Memory B cell (primary cell): ENCODE results near the gene ANKRD1.

Source experiments
- ATAC-seq: fragments of 150-1000 bp; cut with Tn5 transposase; 2 replicates; pipeline ENCODE4 v1.10.0; 2021; ENCODE audit warnings: low read depth, mild to moderate bottlenecking, moderate library complexity
- DNase-seq, 2 donors: peaks; one replicate each; pipeline ENCODE4 v3.0.0; 2022; ENCODE audit warnings: low spot score in 2 of 2
- H3K27ac Mint-ChIP-seq: one replicate; pipeline ENCODE4 v1.8.0; 2022; ENCODE audit warnings: mild to moderate bottlenecking, moderate library complexity, mixed read lengths
- H3K27me3 Mint-ChIP-seq: one replicate; pipeline ENCODE4 v1.8.0; 2022; ENCODE audit warnings: mixed read lengths
- H3K36me3 Mint-ChIP-seq: one replicate; pipeline ENCODE4 v1.8.0; 2022; ENCODE audit warnings: mild to moderate bottlenecking, mixed read lengths
- H3K4me1 Mint-ChIP-seq: one replicate; pipeline ENCODE4 v1.8.0; 2022; ENCODE audit warnings: mixed read lengths
- H3K4me3 Mint-ChIP-seq: one replicate; pipeline ENCODE4 v1.8.0; 2022; ENCODE audit warnings: mild to moderate bottlenecking, moderate library complexity, mixed read lengths
- H3K9me3 Mint-ChIP-seq: one replicate; pipeline ENCODE4 v1.8.0; 2022; ENCODE audit warnings: mixed read lengths

Gene ANKRD1

DNA sequence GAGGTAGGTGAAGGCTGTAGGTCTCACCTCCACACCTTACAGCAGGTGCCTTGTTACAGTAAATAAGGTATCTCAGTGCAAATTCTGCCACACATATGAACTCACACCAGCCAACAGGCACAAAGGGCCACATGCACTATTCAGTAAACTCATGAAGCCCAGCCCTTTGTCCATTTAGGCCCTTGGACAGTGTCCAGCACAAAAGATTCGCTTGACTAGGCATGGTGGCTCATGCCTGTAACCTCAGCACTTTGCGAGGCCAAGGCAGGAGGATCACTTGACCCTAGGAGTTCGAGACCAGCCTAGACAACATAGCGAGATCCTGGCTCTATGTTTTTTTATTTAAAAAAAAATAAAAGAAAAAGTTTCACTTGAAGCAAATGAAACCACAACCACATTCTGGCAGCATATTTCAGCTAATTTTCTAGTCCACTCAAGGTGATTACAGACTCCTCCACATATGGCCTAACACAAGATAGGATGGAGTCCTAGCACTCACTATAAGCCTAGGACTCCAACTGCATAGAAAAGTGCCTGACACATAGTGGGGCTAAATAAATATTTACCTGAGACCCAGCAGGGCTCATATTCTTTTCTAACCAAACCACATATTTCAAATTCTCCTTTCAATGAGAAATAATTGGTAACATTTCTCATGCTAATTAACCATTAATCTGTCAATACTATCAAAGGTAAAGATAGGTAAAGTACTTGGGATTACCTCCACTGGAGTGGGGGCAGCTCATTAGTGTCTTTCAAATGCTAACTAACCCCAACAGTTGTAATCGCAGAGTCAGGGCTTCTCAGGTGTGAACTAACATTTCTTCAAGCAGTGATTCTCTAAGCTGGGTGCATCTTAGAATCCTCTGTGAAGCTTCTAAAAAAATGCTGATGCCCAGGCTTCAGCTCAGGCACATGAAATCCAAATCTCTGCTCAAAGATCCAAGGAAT, 4.5 kb upstream of the ANKRD1 start:
- Mint-ChIP-seq H3K4me3 (no peak overlapping the region), H3K27me3 (peaks cover 6% of the 10 kb centered on the region), H3K9me3 (no peaks in the 10 kb centered on the region), H3K27ac (no peak overlapping the region), H3K36me3 (no peaks in the 10 kb centered on the region), H3K4me1 (no peaks in the 10 kb centered on the region)
- DNase-seq (no peak), ATAC-seq (no peak)

DNA sequence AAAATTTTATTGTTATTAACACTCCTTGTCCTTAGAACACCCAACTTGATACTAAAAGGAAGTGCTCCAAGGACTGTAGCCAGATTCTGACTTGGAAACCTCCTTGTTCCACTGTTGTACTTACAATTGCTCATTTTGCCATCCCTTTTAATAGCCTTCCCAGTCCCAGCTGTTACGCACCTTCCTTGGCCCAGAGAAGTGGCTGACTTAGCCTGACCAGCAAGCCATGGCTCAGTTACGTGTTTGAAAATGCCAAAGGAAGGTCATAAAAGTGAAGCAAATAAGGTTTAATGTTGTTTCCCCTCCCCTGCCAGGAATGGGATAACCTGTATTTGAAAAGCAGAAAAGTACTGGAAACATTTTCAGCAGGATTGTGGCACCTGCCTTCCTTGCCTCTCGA, 3.7 kb upstream of the ANKRD1 start:
- ATAC-seq (no peak), DNase-seq (no peak)
- no peaks in the 10 kb centered on the region for H3K36me3 Mint-ChIP-seq
- no peak overlapping the region for H3K4me3 Mint-ChIP-seq
- no peaks in the 10 kb centered on the region for H3K9me3 Mint-ChIP-seq
- peaks cover 6% of the 10 kb centered on the region for H3K27me3 Mint-ChIP-seq
- H3K27ac Mint-ChIP-seq, result no peak overlapping the region
- H3K4me1 Mint-ChIP-seq, result no peaks in the 10 kb centered on the region

DNA sequence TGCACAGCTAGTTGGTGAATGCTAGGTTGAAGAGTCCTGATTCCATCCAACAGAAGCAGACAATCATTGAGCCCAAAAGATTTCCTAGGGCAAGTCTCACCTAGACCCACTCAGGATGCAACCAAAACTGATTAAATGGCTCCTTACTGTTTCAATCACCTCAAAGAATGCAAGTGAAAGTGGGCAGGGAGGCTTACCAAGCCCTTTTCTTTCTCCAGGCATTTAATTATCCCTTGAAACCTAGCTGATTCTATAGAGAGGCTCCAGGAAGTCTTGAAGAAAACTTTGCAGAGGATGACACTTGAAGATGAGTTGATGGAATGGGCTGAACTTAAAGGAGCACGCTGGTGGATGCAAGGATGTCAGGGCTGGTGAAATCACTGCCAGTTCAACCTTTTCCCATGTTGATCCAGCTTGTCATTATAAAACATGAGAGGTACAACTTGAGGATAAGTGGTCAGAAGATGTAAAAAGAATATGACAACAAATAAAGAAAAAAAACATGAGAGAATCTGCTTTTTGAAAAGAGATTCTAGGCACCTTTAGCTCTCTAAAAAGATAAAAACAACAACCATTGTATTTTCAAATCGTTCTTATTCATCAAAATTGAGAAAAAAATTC, 2.3 kb upstream of the ANKRD1 start:
- Mint-ChIP-seq H3K27ac (no peak overlapping the region), H3K4me1 (no peaks in the 10 kb centered on the region), H3K27me3 (peaks cover 2% of the 10 kb centered on the region), H3K4me3 (no peak overlapping the region), H3K9me3 (no peaks in the 10 kb centered on the region), H3K36me3 (no peaks in the 10 kb centered on the region)
- DNase-seq (no peak), ATAC-seq (no peak)

DNA sequence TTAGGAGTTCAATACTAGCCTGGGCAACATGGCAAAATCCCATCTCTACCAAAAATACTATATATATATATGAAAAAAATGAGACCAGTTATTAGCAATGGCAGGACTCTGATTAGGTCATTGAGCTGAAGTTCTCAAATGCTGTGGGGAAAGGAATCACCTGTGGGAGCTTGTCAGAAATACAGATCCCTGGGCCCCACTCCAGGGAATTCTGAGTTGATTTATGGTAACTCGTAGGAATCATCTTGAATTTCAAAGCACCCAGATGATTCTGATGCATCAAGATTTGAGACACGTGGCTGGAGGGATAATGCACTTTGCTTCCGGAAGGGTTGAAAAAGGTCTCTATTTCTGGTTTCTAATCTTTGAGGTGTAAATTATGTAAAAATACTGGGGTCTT, 1.0 kb upstream of the ANKRD1 start:
- Mint-ChIP-seq H3K27ac (no peak overlapping the region), H3K4me1 (peaks cover 3% of the 10 kb centered on the region), H3K27me3 (peaks cover 2% of the 10 kb centered on the region), H3K36me3 (no peaks in the 10 kb centered on the region), H3K4me3 (no peak overlapping the region), H3K9me3 (no peaks in the 10 kb centered on the region)
- DNase-seq, result no peak
- ATAC-seq, result no peak

DNA sequence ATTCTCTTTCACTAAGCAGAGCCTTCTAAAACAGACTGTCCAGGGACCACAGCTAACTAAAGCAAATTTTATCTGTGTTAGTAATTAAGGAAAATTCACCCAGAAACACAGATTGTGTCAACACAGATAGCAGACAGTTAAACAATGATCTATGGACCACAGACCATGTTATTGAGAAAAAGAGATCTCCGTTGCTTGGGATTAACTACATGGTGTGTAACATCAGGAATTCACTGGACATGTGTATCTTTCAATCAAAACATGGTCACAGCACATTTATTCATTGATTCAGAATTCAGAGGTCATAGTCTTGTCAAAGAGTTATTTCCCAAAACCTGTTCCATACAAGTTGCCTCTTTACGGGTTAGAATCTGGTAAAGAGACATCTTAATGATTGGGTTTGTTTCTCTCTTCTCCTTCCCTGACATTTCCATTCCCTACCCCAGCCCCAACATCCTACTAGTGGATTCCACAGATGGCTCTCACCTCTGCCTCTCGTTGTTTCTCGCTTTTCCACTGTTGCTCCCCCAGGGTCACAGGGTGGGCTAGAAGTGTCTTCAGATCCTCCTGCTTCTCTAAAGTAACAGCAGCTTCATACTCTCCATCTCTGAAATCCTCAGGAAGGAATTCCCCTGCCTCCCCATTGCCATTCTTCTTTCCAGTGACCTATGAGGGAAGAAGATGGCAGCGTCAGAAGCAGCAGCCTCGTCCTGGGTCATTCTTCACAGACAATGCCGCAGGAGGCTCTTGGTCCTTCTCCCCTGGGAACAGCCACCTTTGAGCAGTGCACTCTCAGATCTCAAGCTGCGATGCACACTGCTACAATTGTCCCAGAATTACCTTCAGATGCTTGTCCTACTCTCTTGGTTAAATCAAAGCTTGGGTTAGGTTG, 958 bp downstream of the ANKRD1 start:
- H3K9me3 Mint-ChIP-seq, result no peaks in the 10 kb centered on the region
- H3K4me1 Mint-ChIP-seq, result peaks cover 3% of the 10 kb centered on the region
- ATAC-seq (no peak), DNase-seq (no peak)
- no peak overlapping the region for H3K4me3 Mint-ChIP-seq
- no peak overlapping the region for H3K27ac Mint-ChIP-seq
- H3K27me3 Mint-ChIP-seq, result peaks cover 4% of the 10 kb centered on the region
- H3K36me3 Mint-ChIP-seq, result no peaks in the 10 kb centered on the region

DNA sequence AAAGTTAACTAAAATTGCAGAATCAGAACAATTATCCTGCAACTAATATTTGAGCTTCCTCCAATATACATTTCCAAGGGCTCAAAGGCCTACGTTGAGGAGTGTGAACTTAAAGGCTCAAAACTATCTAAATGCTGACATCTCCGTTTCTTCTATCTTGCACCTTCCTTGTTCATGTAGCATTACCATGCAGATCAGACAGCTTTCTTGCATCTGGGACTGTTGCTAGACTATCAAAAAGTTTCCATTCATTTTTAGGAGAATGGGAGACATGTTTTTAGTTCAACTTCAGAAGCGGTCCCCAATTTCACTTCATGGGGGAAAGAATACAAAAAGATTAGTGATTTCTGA, 2.9 kb downstream of the ANKRD1 start:
- ATAC-seq (no peak), DNase-seq (no peak)
- Mint-ChIP-seq H3K36me3 (no peaks in the 10 kb centered on the region), H3K27ac (no peak overlapping the region), H3K4me1 (peaks cover 3% of the 10 kb centered on the region), H3K9me3 (no peaks in the 10 kb centered on the region), H3K27me3 (peaks cover 2% of the 10 kb centered on the region), H3K4me3 (no peak overlapping the region)

DNA sequence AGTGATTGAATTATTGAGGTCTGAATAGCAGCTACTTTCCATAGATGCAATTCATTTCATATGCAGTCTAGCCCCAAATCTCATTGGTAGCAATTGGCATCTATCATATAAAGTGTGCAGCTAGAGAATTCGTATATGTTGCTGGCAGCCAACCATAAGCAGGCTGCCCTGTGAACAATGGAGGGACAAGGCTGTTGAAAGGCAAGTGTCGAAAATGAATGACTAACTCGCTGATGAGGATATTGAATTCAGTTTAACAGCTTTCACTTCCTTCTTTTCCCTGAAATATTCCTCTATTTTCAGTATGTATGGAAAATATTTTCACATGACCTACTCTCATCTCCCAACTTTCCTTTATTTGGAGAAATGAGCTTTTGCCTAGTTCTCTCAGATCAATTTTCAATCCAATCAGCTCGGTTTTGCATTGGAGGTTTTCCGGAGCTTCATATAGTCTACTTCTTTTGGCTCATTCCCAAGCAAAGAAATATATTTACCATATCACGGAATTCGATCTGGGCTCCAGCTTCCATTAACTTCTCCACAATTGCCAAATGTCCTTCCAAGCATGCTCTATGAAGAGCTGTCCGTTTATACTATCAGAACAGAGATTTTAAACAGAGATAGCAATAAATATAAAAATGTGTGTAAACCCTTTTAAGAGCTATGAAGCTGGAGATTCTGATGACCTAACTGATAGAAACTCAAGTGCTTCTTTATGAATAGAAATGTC, 3.5 kb downstream of the ANKRD1 start:
- ATAC-seq, result no peak
- H3K4me1 Mint-ChIP-seq, result peaks cover 3% of the 10 kb centered on the region
- H3K36me3 Mint-ChIP-seq, result no peaks in the 10 kb centered on the region
- H3K27ac Mint-ChIP-seq, result no peak overlapping the region
- H3K27me3 Mint-ChIP-seq, result peaks cover 2% of the 10 kb centered on the region
- no peak for DNase-seq
- no peak overlapping the region for H3K4me3 Mint-ChIP-seq
- no peaks in the 10 kb centered on the region for H3K9me3 Mint-ChIP-seq

DNA sequence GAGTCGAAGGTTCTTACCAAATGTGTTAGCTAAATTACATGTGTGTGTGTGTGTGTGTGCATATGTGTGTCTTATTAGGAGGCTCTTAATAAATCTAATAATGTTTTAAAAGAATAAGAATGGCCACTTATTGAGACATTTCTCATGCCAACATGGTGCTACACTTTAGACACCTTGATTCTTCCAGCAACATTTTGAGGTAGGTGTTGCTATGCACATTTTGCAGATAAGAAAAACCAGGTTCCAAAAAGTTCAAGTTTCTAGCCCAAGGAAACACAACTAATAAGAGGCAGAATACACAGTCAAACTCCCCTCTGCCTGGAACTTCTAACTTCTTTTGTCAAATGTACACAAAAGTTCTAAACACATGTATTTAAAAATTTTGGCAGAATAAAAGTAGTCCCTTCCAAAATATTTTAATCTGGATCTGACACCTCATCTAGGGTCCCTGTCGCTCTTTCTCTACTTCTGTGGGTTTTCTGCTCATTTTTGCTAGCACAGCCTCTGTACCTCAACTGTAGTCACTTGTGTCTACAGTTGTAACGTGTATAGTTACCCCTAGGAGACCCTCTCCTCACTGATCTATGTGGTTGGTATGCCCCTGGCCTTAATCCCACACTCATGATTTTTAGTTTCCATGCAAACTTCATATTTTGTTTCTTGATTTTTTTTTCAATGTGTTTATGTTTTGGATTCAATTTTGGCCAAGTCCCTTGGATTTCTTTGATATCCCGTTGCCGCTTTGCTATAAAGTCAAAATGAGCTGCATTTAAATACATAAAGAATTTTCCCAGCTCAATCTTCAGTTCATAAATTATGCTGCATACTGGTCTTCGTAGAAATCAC, 4.3 kb downstream of the ANKRD1 start:
- no peaks in the 10 kb centered on the region for H3K36me3 Mint-ChIP-seq
- peaks cover 2% of the 10 kb centered on the region for H3K27me3 Mint-ChIP-seq
- no peak overlapping the region for H3K4me3 Mint-ChIP-seq
- H3K9me3 Mint-ChIP-seq, result no peaks in the 10 kb centered on the region
- ATAC-seq (no peak), DNase-seq (no peak)
- H3K27ac Mint-ChIP-seq, result no peak overlapping the region
- peaks cover 6% of the 10 kb centered on the region for H3K4me1 Mint-ChIP-seq

DNA sequence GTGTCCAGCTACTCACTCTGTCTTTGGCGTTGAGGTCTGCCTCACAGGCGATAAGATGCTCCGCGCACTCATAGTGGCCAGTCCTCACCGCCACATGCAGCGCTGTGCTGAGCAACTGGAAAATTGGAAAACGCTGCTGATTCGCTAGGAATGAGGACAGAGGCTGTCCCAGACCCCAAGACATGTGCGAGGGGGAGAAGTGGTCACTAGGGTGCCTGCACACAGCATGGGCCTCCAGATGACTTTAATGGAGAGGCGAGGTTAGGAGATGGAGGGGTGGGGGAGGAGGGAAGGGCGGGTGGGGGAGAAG, 5.2 kb downstream of the ANKRD1 start:
- Mint-ChIP-seq H3K27me3 (peaks cover 2% of the 10 kb centered on the region), H3K36me3 (no peaks in the 10 kb centered on the region), H3K4me1 (peaks cover 6% of the 10 kb centered on the region)

DNA sequence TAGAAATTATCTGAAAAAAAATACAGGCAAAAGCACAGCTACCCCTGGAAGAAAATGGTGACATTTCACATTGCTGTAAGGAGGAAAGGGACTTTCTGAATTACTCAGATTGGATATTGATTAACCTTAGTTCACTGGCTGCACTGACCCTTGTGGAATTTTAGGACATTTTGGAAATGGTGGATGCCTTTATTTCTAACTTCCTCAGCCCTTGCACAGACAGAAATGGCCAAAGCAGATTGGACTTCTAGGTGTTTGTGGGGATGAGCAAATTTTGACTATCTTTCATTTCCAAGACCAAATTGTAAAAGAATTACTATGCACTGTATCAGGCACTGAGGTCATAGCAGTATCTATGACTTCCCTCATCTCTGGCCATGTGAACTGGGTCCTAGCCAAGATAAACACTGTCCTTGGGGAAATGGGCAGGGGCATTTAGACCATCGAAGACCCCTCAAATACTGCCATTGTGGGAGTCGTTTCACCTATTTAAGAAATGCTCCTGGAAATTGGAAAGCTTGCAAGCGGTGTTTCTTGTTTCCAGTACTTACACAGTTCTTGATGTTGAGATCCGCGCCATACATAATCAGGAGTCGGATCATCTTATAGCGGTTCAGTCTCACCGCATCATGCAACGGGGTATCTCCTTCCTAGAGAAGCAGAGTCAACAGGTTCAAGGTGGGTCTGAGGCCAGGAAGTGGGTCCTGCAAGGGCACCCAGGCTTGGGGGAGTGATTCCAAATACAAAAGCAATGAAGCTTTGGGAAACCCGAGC, 5.7 kb downstream of the ANKRD1 start:
- Mint-ChIP-seq H3K9me3 (no peaks in the 10 kb centered on the region), H3K27me3 (peaks cover 2% of the 10 kb centered on the region), H3K27ac (no peak overlapping the region), H3K4me1 (peaks cover 6% of the 10 kb centered on the region), H3K36me3 (no peaks in the 10 kb centered on the region), H3K4me3 (no peak overlapping the region)
- no peak for ATAC-seq
- no peak for DNase-seq

More for the DNA sequence above, 5.2 kb downstream of the ANKRD1 start:
- ATAC-seq (no peak), DNase-seq (no peak)
- Mint-ChIP-seq H3K27ac (no peak overlapping the region), H3K9me3 (no peaks in the 10 kb centered on the region), H3K4me3 (no peak overlapping the region)

DNA sequence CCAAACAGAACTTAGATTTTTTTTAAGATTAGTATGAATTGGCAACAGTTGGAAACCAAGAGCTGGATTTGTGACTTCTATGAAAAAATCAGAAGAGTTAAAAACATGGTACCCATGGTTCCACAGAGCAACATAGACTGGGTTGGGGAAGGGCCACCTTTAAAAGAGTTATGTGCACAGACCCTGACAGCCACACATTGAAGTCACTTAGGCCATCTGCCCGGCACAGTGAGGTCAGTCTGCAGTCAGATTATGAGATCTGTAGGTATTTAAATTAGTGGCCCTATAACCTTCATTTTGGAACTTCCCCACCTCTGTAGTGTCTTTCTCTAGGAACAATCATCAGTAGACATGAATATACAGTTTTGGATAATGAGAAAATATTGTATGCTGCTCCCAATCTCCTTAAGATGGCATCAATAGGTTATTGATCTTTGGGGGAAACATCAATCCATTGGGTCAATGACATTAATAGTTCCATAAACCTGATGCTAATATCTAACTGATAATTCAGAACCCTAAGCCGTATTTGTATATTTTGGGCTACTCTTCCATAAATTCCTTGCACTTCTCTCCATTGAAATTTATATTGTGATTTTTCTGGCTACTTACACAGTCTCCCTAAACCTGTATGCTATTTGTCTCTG, 7.0 kb downstream of the ANKRD1 start:
- ATAC-seq (no peak), DNase-seq (no peak)
- H3K4me1 Mint-ChIP-seq, result peaks cover 6% of the 10 kb centered on the region
- H3K36me3 Mint-ChIP-seq, result no peaks in the 10 kb centered on the region
- H3K27me3 Mint-ChIP-seq, result peaks cover 2% of the 10 kb centered on the region
- no peak overlapping the region for H3K27ac Mint-ChIP-seq
- H3K4me3 Mint-ChIP-seq, result no peak overlapping the region
- H3K9me3 Mint-ChIP-seq, result no peaks in the 10 kb centered on the region

DNA sequence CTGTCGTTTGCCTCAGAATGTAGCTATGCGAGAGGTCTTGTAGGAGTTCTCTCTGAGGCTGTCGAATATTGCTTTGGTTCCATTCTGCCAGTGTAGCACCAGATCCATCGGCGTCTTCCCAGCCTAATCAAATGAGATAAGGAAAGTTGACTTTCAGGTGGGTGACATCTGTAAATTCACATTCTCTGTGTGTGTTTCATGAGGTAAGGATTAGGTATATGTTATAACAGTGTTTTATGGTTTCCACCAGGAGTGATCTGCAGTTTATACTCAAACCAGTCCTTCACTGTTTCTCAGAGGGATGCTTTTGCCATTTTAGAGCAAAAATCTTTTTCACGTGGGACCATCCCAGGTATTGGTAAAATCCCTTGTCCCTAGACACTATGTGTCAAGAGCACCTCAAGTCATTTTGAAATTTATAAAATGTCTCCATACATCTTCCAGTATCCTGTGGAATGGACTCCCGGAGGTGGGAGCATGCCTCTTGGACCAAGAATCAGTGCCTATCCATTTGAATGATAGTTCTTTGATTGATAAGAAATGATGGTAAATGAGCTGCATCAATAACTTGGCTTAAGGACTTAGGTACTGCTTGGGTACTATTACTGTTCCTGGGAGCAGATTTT, 7.9 kb downstream of the ANKRD1 start:
- Mint-ChIP-seq H3K4me1 (peaks cover 5% of the 10 kb centered on the region), H3K4me3 (no peak overlapping the region)
- no peak for ATAC-seq

More for the DNA sequence above, 7.9 kb downstream of the ANKRD1 start:
- DNase-seq, result no peak
- H3K27me3 Mint-ChIP-seq, result peaks cover 2% of the 10 kb centered on the region
- H3K36me3 Mint-ChIP-seq, result no peaks in the 10 kb centered on the region
- H3K27ac Mint-ChIP-seq, result no peak overlapping the region
- no peaks in the 10 kb centered on the region for H3K9me3 Mint-ChIP-seq
